GM12878 (cell line): ENCODE data around the gene F13A1. TPM values are rescaled to one million over a fixed set of nuclear protein-coding genes. Genes with fewer than 3 reads are reported as not detected.

Source experiments
- GABPA ChIP-seq: IDR thresholded peaks from 2 replicates; pipeline ENCODE4 v1.6.1; 2014; ENCODE audit warnings: antibody characterized with exemption, low read depth, mild to moderate bottlenecking, inconsistent platforms
- HDAC2 ChIP-seq: fragments of 200-600 bp; sonication (generic); IDR thresholded peaks from 2 replicates; pipeline ENCODE4 v1.6.1; 2017
- HDAC6 ChIP-seq: fragments of 200-600 bp; sonication (generic); IDR thresholded peaks from one replicate; pipeline ENCODE4 v1.8.0; 2017; ENCODE audit warnings: antibody characterized with exemption; ENCODE audit not compliant: unreplicated experiment
- IKZF2 ChIP-seq, 2 experiments: fragments of 450-650 bp; IDR thresholded peaks; 2 replicates each; pipeline ENCODE4 v1.6.1; 2017; ENCODE audit warnings: mild to moderate bottlenecking in 2 of 2, moderate library complexity in 2 of 2
- JUND ChIP-seq: IDR thresholded peaks from 2 replicates; pipeline ENCODE4 v1.6.1; 2012; ENCODE audit warnings: low read depth, mild to moderate bottlenecking, low read length, improper control_type of control experiment, moderate library complexity
- KDM1A ChIP-seq: fragments of 200-600 bp; sonication (generic); IDR thresholded peaks from 2 replicates; pipeline ENCODE4 v1.6.1; 2016; ENCODE audit warnings: borderline replicate concordance
- RAD21 ChIP-seq: IDR thresholded peaks from 2 replicates; pipeline ENCODE4 v1.6.1; 2011; ENCODE audit warnings: mild to moderate bottlenecking, low read depth, low read length, moderate library complexity; ENCODE audit not compliant: insufficient read depth
- RFX5 ChIP-seq: IDR thresholded peaks from 2 replicates; pipeline ENCODE4 v1.6.1; 2011; ENCODE audit warnings: low read depth, low read length, improper control_type of control experiment
- SIN3A ChIP-seq: IDR thresholded peaks from 2 replicates; pipeline ENCODE4 v1.6.1; 2012; ENCODE audit warnings: low read depth, low read length, improper control_type of control experiment
- SIX5 ChIP-seq: IDR thresholded peaks from 2 replicates; pipeline ENCODE4 v1.6.1; 2011; ENCODE audit warnings: mild to moderate bottlenecking, low read depth, low read length, moderate library complexity; ENCODE audit not compliant: severe bottlenecking
- SPI1 ChIP-seq: IDR thresholded peaks from 2 replicates; pipeline ENCODE4 v1.6.1; 2011; ENCODE audit warnings: low read depth, mild to moderate bottlenecking, low read length, moderate library complexity, borderline replicate concordance; ENCODE audit not compliant: insufficient read depth
- ZNF217 ChIP-seq: fragments of 450-650 bp; IDR thresholded peaks from 2 replicates; pipeline ENCODE4 v1.6.1; 2017; ENCODE audit warnings: antibody characterized with exemption, mild to moderate bottlenecking
- ZNF274 ChIP-seq: IDR thresholded peaks from one replicate; pipeline ENCODE4 v1.8.0; 2011; ENCODE audit not compliant: insufficient read length, insufficient read depth
- polyA plus RNA-seq, 11 experiments: library from polyadenylated mRNA; depleted of rRNA in 4 of 11; unstranded in 6 of 11; stranded (reverse) in 5 of 11; fragments of >200 nt; fragmentation: Nextera tagmentation in 4 of 11; fragmentation: Illumina TruSeq in 1 of 11; extraction: Ambion mirVana in 4 of 11; extraction: Trizol in 1 of 11; gene quantifications; 1 replicate in 1 of 11; 2 replicates in 10 of 11; pipeline versions ENCODE4 v1.2.1 to v1.2.3, GENCODE V29; 2011 to 2016; ENCODE audit warnings: inconsistent platforms in 2 of 11, missing spikeins in 2 of 11, low read depth in 1 of 11
- total RNA-seq, 4 experiments: library from RNA; depleted of rRNA in 3 of 4; stranded (reverse); fragments of >200 nt in 3 of 4; fragmentation: Illumina TruSeq in 1 of 4; extraction: Trizol in 1 of 4; gene quantifications; 2 replicates each; pipeline versions ENCODE4 v1.2.1 to v1.2.3, GENCODE V29; 2013 to 2021
- TF ChIP-seq, protein P1 (sequence below): fragments of 450-650 bp; formaldehyde crosslinking; IDR thresholded peaks from 2 replicates; pipeline ENCODE4 v1.4.0; 2022; ENCODE audit warnings: mild to moderate bottlenecking, moderate library complexity
- TF ChIP-seq, protein P2 (sequence below): IDR thresholded peaks from 2 replicates; pipeline ENCODE4 v1.6.1; 2011; ENCODE audit warnings: low read depth, mild to moderate bottlenecking, low read length, moderate library complexity, borderline replicate concordance; ENCODE audit errors: extremely low read depth
- TF ChIP-seq, protein P3 (sequence below): fragments of 450-650 bp; formaldehyde crosslinking; IDR thresholded peaks from 2 replicates; pipeline ENCODE4 v1.5.0; 2022; ENCODE audit warnings: mild to moderate bottlenecking, missing genetic modification characterization

The F13A1 gene
- total and polyA plus RNA-seq, 10 of the 15 experiments (the other 5 are each of a cell fraction or from before 2014, with no cell fraction given), result 0.48 to 1.8 (median 1.0) TPM

- TF ChIP-seq, protein P1, sequence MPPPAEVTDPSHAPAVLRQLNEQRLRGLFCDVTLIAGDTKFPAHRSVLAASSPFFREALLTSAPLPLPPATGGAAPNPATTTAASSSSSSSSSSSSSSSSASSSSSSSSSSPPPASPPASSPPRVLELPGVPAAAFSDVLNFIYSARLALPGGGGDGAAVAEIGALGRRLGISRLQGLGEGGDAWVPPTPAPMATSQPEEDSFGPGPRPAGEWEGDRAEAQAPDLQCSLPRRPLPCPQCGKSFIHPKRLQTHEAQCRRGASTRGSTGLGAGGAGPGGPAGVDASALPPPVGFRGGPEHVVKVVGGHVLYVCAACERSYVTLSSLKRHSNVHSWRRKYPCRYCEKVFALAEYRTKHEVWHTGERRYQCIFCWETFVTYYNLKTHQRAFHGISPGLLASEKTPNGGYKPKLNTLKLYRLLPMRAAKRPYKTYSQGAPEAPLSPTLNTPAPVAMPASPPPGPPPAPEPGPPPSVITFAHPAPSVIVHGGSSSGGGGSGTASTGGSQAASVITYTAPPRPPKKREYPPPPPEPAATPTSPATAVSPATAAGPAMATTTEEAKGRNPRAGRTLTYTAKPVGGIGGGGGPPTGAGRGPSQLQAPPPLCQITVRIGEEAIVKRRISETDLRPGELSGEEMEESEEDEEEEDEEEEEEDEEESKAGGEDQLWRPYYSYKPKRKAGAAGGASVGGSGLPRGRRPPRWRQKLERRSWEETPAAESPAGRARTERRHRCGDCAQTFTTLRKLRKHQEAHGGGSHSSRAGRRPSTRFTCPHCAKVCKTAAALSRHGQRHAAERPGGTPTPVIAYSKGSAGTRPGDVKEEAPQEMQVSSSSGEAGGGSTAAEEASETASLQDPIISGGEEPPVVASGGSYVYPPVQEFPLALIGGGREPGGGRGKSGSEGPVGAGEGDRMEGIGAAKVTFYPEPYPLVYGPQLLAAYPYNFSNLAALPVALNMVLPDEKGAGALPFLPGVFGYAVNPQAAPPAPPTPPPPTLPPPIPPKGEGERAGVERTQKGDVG (CRISPR knock-in tag), result no peak
- no peak for TF ChIP-seq KDM1A
- TF ChIP-seq SPI1, result no peak
- no peak for TF ChIP-seq HDAC6
- TF ChIP-seq, protein P2, sequence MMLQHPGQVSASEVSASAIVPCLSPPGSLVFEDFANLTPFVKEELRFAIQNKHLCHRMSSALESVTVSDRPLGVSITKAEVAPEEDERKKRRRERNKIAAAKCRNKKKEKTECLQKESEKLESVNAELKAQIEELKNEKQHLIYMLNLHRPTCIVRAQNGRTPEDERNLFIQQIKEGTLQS, result no peak
- no peak for TF ChIP-seq RFX5
- TF ChIP-seq JUND, result no peak
- TF ChIP-seq, protein P3, sequence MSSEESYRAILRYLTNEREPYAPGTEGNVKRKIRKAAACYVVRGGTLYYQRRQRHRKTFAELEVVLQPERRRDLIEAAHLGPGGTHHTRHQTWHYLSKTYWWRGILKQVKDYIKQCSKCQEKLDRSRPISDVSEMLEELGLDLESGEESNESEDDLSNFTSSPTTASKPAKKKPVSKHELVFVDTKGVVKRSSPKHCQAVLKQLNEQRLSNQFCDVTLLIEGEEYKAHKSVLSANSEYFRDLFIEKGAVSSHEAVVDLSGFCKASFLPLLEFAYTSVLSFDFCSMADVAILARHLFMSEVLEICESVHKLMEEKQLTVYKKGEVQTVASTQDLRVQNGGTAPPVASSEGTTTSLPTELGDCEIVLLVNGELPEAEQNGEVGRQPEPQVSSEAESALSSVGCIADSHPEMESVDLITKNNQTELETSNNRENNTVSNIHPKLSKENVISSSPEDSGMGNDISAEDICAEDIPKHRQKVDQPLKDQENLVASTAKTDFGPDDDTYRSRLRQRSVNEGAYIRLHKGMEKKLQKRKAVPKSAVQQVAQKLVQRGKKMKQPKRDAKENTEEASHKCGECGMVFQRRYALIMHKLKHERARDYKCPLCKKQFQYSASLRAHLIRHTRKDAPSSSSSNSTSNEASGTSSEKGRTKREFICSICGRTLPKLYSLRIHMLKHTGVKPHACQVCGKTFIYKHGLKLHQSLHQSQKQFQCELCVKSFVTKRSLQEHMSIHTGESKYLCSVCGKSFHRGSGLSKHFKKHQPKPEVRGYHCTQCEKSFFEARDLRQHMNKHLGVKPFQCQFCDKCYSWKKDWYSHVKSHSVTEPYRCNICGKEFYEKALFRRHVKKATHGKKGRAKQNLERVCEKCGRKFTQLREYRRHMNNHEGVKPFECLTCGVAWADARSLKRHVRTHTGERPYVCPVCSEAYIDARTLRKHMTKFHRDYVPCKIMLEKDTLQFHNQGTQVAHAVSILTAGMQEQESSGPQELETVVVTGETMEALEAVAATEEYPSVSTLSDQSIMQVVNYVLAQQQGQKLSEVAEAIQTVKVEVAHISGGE (CRISPR knock-in tag), result no peak
- TF ChIP-seq HDAC2, result no peak
- TF ChIP-seq RAD21, result no peak
- no peak for TF ChIP-seq GABPA
- no peak for TF ChIP-seq ZNF217
- no peak for TF ChIP-seq SIX5
- no peak for TF ChIP-seq SIN3A
- no peak for TF ChIP-seq ZNF274
- TF ChIP-seq IKZF2 (IDR thresholded peaks at IDR 0.05), result no peak
These were observed 198.5 kb downstream of the F13A1 start (continued) for GRCh38 chr6:6121943-6122342.
